HCT116 (cell line): ENCODE data around the gene DBX2. TPM values are rescaled to one million over a fixed set of nuclear protein-coding genes. Genes with fewer than 3 reads are reported as not detected.

Experiments used
- ATAC-seq: fragments of 200-7000 bp; cut with Tn5 transposase; 2 replicates; pipeline ENCODE4 v1.9.1; 2020; ENCODE audit warnings: mild to moderate bottlenecking, moderate library complexity
- BruUV-seq: library from RNA; stranded (reverse); fragments of 400-500 nt; replicated peaks from 2 replicates; lab custom pipeline; 2021; lab: Mats Ljungman, UMichigan
- CTCF ChIA-PET: fragments of 300-600 bp; sonication (Branson Sonifier 250); formaldehyde crosslinking; loops from one replicate; lab custom pipeline; 2021; ENCODE audit warnings: antibody characterized with exemption; lab: Charles Lee
- POLR2A ChIA-PET: fragments of 300-600, 350-600 bp; sonication (Branson Sonifier 250); formaldehyde crosslinking; loops from one replicate; lab custom pipeline; 2021; ENCODE audit warnings: antibody characterized with exemption; lab: Charles Lee
- RAD21 ChIA-PET, 2 experiments: fragments of 300-600 bp; sonication (Branson Sonifier 250); formaldehyde crosslinking; loops; one replicate each; lab custom pipeline; 2023; ENCODE audit warnings: low total read pairs in 2 of 2; ENCODE audit not compliant: uncharacterized antibody in 2 of 2, unreplicated experiment in 2 of 2, low non-redundant PET in 1 of 2; lab: Charles Lee
- DNase-seq: peaks from one replicate; pipeline ENCODE4 v3.0.0-alpha.2; 2010; ENCODE audit warnings: low read depth, low spot score
- H2AFZ ChIP-seq: fragments of 200-600 bp; shearing (Covaris generic), sonication (generic); 2 replicates; pipeline ENCODE4 v1.6.1; 2017; ENCODE audit warnings: low read depth, mixed run types, mixed read lengths, antibody characterized with exemption, low read length; ENCODE audit not compliant: poor library complexity, severe bottlenecking
- H3K27ac ChIP-seq: 2 replicates; pipeline ENCODE4 v1.5.1; 2012; ENCODE audit warnings: low read depth, low read length
- H3K27me3 ChIP-seq: fragments of 200-600 bp; sonication (generic); 2 replicates; pipeline ENCODE4 v1.6.1; 2016; ENCODE audit warnings: mixed run types, low read length, mixed read lengths; ENCODE audit not compliant: insufficient read depth
- H3K36me3 ChIP-seq, 2 experiments: fragments of 200-500 bp in 1 of 2; fragments of 200-600 bp in 1 of 2; sonication (Bioruptor generic) in 1 of 2; sonication (generic) in 1 of 2; 2 replicates each; pipeline versions ENCODE4 v1.5.1 to v1.6.1; 2014 to 2016; ENCODE audit warnings: low read length in 2 of 2, inconsistent platforms in 1 of 2, mixed read lengths in 1 of 2, mixed run types in 1 of 2; ENCODE audit not compliant: insufficient read depth in 2 of 2, control insufficient read depth in 1 of 2
- H3K4me1 ChIP-seq, 2 experiments: fragments of 200-600 bp in 1 of 2; sonication (generic) in 1 of 2; 2 replicates each; pipeline versions ENCODE4 v1.5.1 to v1.6.1; 2012 to 2017; ENCODE audit warnings: low read length in 2 of 2, inconsistent platforms in 1 of 2, mild to moderate bottlenecking in 1 of 2, mixed read lengths in 1 of 2, mixed run types in 1 of 2, moderate library complexity in 1 of 2; ENCODE audit not compliant: insufficient read depth in 2 of 2, control insufficient read depth in 1 of 2
- H3K4me2 ChIP-seq: fragments of 200-600 bp; sonication (generic); 2 replicates; pipeline ENCODE4 v1.6.1; 2017; ENCODE audit warnings: mixed run types, low read length, mixed read lengths
- H3K4me3 ChIP-seq, 2 experiments: fragments of 200-600 bp in 1 of 2; sonication (generic) in 1 of 2; replicated peaks in 1 of 2; 2 replicates each; pipeline ENCODE4 v1.5.1; 2011 to 2016; ENCODE audit warnings: low read length in 2 of 2, control low read depth in 1 of 2, low read depth in 1 of 2, mild to moderate bottlenecking in 1 of 2, mixed read lengths in 1 of 2, mixed run types in 1 of 2
- H3K79me2 ChIP-seq: fragments of 200-600 bp; sonication (generic); 2 replicates; pipeline ENCODE4 v1.6.1; 2017; ENCODE audit warnings: mild to moderate bottlenecking, mixed run types, low read length, moderate library complexity, mixed read lengths; ENCODE audit not compliant: insufficient read depth
- H3K9ac ChIP-seq: fragments of 200-600 bp; sonication (generic); 2 replicates; pipeline ENCODE4 v1.6.1; 2016; ENCODE audit warnings: low read length, mixed read lengths
- H3K9me2 ChIP-seq: fragments of 200-600 bp; sonication (generic), shearing (Covaris generic); 2 replicates; pipeline ENCODE4 v1.6.1; 2017; ENCODE audit warnings: mixed run types, mild to moderate bottlenecking, moderate library complexity; ENCODE audit not compliant: insufficient read depth
- H3K9me3 ChIP-seq, 2 experiments: fragments of 200-500 bp in 1 of 2; fragments of 200-600 bp in 1 of 2; sonication (Bioruptor generic) in 1 of 2; sonication (generic) in 1 of 2; 2 replicates each; pipeline ENCODE4 v1.6.1; 2014 to 2017; ENCODE audit warnings: low read length in 2 of 2, mixed read lengths in 2 of 2, inconsistent platforms in 1 of 2, low read depth in 1 of 2, mild to moderate bottlenecking in 1 of 2, mixed run types in 1 of 2, moderate library complexity in 1 of 2; ENCODE audit not compliant: control insufficient read depth in 1 of 2, insufficient read depth in 1 of 2
- H4K20me1 ChIP-seq: fragments of 200-600 bp; sonication (generic), shearing (Covaris generic); 2 replicates; pipeline ENCODE4 v1.6.1; 2017; ENCODE audit warnings: mixed run types, mild to moderate bottlenecking, moderate library complexity; ENCODE audit not compliant: insufficient read depth
- ATF3 ChIP-seq: IDR thresholded peaks from 2 replicates; pipeline ENCODE4 v1.6.1; 2012
- CBX3 ChIP-seq: IDR thresholded peaks from 2 replicates; pipeline ENCODE4 v1.6.1; 2012; ENCODE audit warnings: low read depth
- CTCF ChIP-seq, 3 experiments: fragments of 200-600 bp in 1 of 3; sonication (generic) in 1 of 3; IDR thresholded peaks in 2 of 3; conservative IDR thresholded peaks in 1 of 3; 2 replicates each; pipeline ENCODE4 v1.5.1; 2012 to 2017; ENCODE audit warnings: low read depth in 2 of 3, low read length in 2 of 3, antibody characterized with exemption in 1 of 3, borderline replicate concordance in 1 of 3, control low read depth in 1 of 3, mild to moderate bottlenecking in 1 of 3, mixed read lengths in 1 of 3, mixed run types in 1 of 3, moderate library complexity in 1 of 3; ENCODE audit not compliant: insufficient read depth in 1 of 3
- EGR1 ChIP-seq: IDR thresholded peaks from 2 replicates; pipeline ENCODE4 v1.6.1; 2012; ENCODE audit warnings: low read depth
- FOSL1 ChIP-seq: IDR thresholded peaks from 2 replicates; pipeline ENCODE4 v1.6.1; 2012; ENCODE audit warnings: low read depth
- JUND ChIP-seq: IDR thresholded peaks from 2 replicates; pipeline ENCODE4 v1.6.1; 2012
- POLR2A ChIP-seq: IDR thresholded peaks from 2 replicates; pipeline ENCODE4 v1.7.0; 2011; ENCODE audit warnings: borderline replicate concordance; ENCODE audit not compliant: insufficient read depth, insufficient read length; ENCODE audit errors: extremely low read depth
- SIN3A ChIP-seq: IDR thresholded peaks from 2 replicates; pipeline ENCODE4 v1.6.1; 2012; ENCODE audit warnings: low read depth
- ZNF274 ChIP-seq: fragments of 200-500 bp; sonication (Bioruptor generic); IDR thresholded peaks from 2 replicates; pipeline ENCODE4 v1.6.1; 2014; ENCODE audit warnings: mild to moderate bottlenecking, low read depth, low read length, inconsistent platforms
- intact Hi-C: fragments of 100-400 bp; cut with micrococcal nuclease; formaldehyde crosslinking; loops from 2 replicates; pipeline ENCODE4 v1.10.0; 2022
- total RNA-seq: library from RNA; stranded (reverse); gene quantifications from one replicate; pipeline ENCODE4 v1.2.1, GENCODE V29; 2021; ENCODE audit not compliant: unreplicated experiment

DBX2 gene
- total RNA-seq, 1 experiment from 2014 or later = not detected

GRCh38 chr12:45065125-45065626 is 14.3 kb upstream of the DBX2 start:
- ChIA-PET RAD21 (no interaction called here), CTCF (no interaction called here), POLR2A (no interaction called here)
- H2AFZ ChIP-seq = no peak overlapping the region
- no peak for TF ChIP-seq ZNF274
- no peak for TF ChIP-seq JUND
- no peak for TF ChIP-seq CBX3
- TF ChIP-seq EGR1 = no peak
- no peak for TF ChIP-seq FOSL1
- TF ChIP-seq ATF3 = no peak
- TF ChIP-seq SIN3A = no peak
- TF ChIP-seq CTCF (IDR thresholded peaks at IDR 0.05 in 2 of 3, conservative IDR thresholded peaks at IDR 0.05 in 1 of 3; ENCODE audit: borderline replicate concordance in 1 of 3, insufficient read depth in 1 of 3, low read depth in 2 of 3, low read length in 2 of 3) = no peak
- no peaks in the 10 kb centered on the region for H3K4me1 ChIP-seq
- no TSS peak for BruUV-seq
- no peak for ATAC-seq
- H3K9me2 ChIP-seq = no peaks in the 10 kb centered on the region; the same call in 1 of the 2 replicates
- no peak for DNase-seq
- no peaks in the 10 kb centered on the region for H3K27me3 ChIP-seq
- intact Hi-C loops = no loop called here
- no peak overlapping the region for H3K27ac ChIP-seq
- H3K4me2 ChIP-seq = no peak overlapping the region
- no peak overlapping the region for H3K9ac ChIP-seq
- H3K79me2 ChIP-seq = no peaks in the 10 kb centered on the region
- H4K20me1 ChIP-seq = no peaks in the 10 kb centered on the region
- no peaks in the 10 kb centered on the region for H3K36me3 ChIP-seq
- H3K9me3 ChIP-seq = no peaks in the 10 kb centered on the region
- no peak overlapping the region for H3K4me3 ChIP-seq

GRCh38 chr12:45060976-45061375 is 10.1 kb upstream of the DBX2 start:
- Histone ChIP-seq H3K9me3 (no peaks in the 10 kb centered on the region), H3K27ac (no peak overlapping the region), H3K4me2 (no peak overlapping the region), H3K9ac (no peak overlapping the region), H3K4me3 (no peak overlapping the region), H3K4me1 (no peaks in the 10 kb centered on the region), H3K36me3 (no peaks in the 10 kb centered on the region), H4K20me1 (no peaks in the 10 kb centered on the region), H3K27me3 (no peaks in the 10 kb centered on the region), H2AFZ (no peak overlapping the region), H3K79me2 (no peaks in the 10 kb centered on the region)
- ChIA-PET POLR2A (no interaction called here), CTCF (no interaction called here), RAD21 (no interaction called here)
- intact Hi-C loops = no loop called here
- no peak for ATAC-seq
- no peak for DNase-seq
- TF ChIP-seq CTCF (IDR thresholded peaks at IDR 0.05 in 2 of 3, conservative IDR thresholded peaks at IDR 0.05 in 1 of 3; ENCODE audit: borderline replicate concordance in 1 of 3, insufficient read depth in 1 of 3, low read depth in 2 of 3, low read length in 2 of 3) (no peak), FOSL1 (no peak), POLR2A (no peak)
- TF ChIP-seq, all 23 proteins: peak for 0
- no peaks in the 10 kb centered on the region; the same call in 1 of the 2 replicates for H3K9me2 ChIP-seq
- no TSS peak for BruUV-seq
